ENCODE data around the gene PHF3. TPM values are rescaled to one million over a fixed set of nuclear protein-coding genes. Genes with fewer than 3 reads are reported as not detected.

The PHF3 gene
- total and polyA plus RNA-seq, 2 donors (not counting 1 experiment from before 2014, with no cell fraction given), result 13.5 to 111 TPM

GRCh38 chr6:63597141-63598048 lies 38.2 kb upstream of the PHF3 start:
- 60% methylated on average over 1 of the region's 6 CpGs for WGBS (ENCODE audit: insufficient coverage)

More at GRCh38 chr6:63597141-63598048, 38.2 kb upstream of the PHF3 start:
- ChIA-PET CTCF (interaction anchor here (0.7 to 6.4 kb wide), 20 partner anchors 14 to 246 kb away, joined by 3 to 239 read pairs (median 6); partner anchors contain the start of gene PHF3), POLR2A (interaction anchor here (1.3 kb wide), 1 partner anchor 38 kb away, joined by 5 read pairs; the partner anchor contains the start of gene PHF3)
- Mint-ChIP-seq H3K4me1 (peaks cover 15% of the 10 kb centered on the region), H3K27ac (no peak overlapping the region), H3K27me3 (no peaks in the 10 kb centered on the region), H3K4me3 (peak overlapping the region; percentile 92), H3K9me3 (ENCODE audit: insufficient read depth) (no peaks in the 10 kb centered on the region)
- Histone ChIP-seq H3K79me2 (ENCODE audit: control insufficient read depth, insufficient read depth, low read length) (no peaks in the 10 kb centered on the region), H2AFZ (ENCODE audit: insufficient read depth, low read depth, low read length, poor library complexity, severe bottlenecking) (peak overlapping the region; percentile 79), H3K4me2 (replicated peaks; ENCODE audit: low read depth, low read length, poor library complexity, severe bottlenecking) (peak overlapping the region; percentile 81), H3K27me3 (replicated peaks in 1 of 4; ENCODE audit: control extremely low read depth in 1 of 4, control insufficient read depth in 3 of 4, insufficient read depth in 4 of 4, low read length in 3 of 4) (peaks cover 0 to 3% (median 0%) of the 10 kb centered on the region in 4 experiments), H4K20me1 (ENCODE audit: control insufficient read depth, insufficient read depth, low read length, poor library complexity, severe bottlenecking) (no peaks in the 10 kb centered on the region), H3K9me3 (ENCODE audit: control extremely low read depth in 1 of 3, control insufficient read depth in 2 of 3, insufficient read depth in 1 of 3, low read length in 2 of 3) (no peaks in the 10 kb centered on the region), H3K27ac (ENCODE audit: low read length in 2 of 2) (no peak overlapping the region), H3K4me1 (ENCODE audit: control insufficient read depth in 2 of 2, insufficient read depth in 2 of 2, low read length in 2 of 2) (peaks cover 8 to 11% of the 10 kb centered on the region in 2 donors), H3K36me3 (replicated peaks in 1 of 2; ENCODE audit: control extremely low read depth in 1 of 2, control insufficient read depth in 1 of 2, extremely low read depth in 1 of 2, insufficient read depth in 2 of 2, low read length in 1 of 2) (no peaks in the 10 kb centered on the region), H3K4me3 (ENCODE audit: control extremely low read depth in 1 of 5, extremely low read depth in 1 of 5, insufficient read depth in 1 of 5, low read depth in 2 of 5, low read length in 4 of 5) (peak overlapping the region in 2 of 5 experiments; percentile 53 to 62), H3K9ac (ENCODE audit: low read length) (peak overlapping the region; percentile 63)
- TF ChIP-seq CTCF (IDR thresholded peaks at IDR 0.05) (no peak), EZH2 (IDR thresholded peaks at IDR 0.05; ENCODE audit: borderline replicate concordance, insufficient read depth, low read depth, low read length, poor library complexity, severe bottlenecking) (no peak)
- intact Hi-C loops (cut with micrococcal nuclease), result loop anchor here (1.0 kb wide), 4 partner anchors 24 to 205 kb away; partner anchors contain the start of gene PHF3
- ATAC-seq (ENCODE audit: low read depth) (no peak), DNase-seq (no peak)
